Measurements from ENCODE around the gene ARL3. TPM values are rescaled to one million over a fixed set of nuclear protein-coding genes. Genes with fewer than 3 reads are reported as not detected.
"Not testable (repeated sequence)": the region's sequence is repeated elsewhere in the genome, so short reads cannot be mapped to it uniquely, and the experiment has no call there.

Gene ARL3
- total and polyA plus RNA-seq, 5 experiments from 2014 or later, result 3.6 to 4.4 (median 3.8) TPM

GRCh38 chr10:102668326-102669107, 45.7 kb downstream of the ARL3 start:
- POLR2A ChIA-PET, result interaction anchor here (1.0 to 29.2 kb wide), 3 partner anchors 8 to 26 kb away, joined by 3 to 624 read pairs (median 9); partner anchors contain the start of gene TRIM8
- Mint-ChIP-seq H3K4me3 (peak overlapping the region in 3 of 10 donors; percentile 0 to 28 (median 4)), H3K9me3 (no peaks in the 10 kb centered on the region), H3K4me1 (peaks cover 18 to 54% (median 36%) of the 10 kb centered on the region in 4 donors), H3K27me3 (no peaks in the 10 kb centered on the region), H3K36me3 (no peaks in the 10 kb centered on the region), H3K27ac (peak overlapping the region in 8 of 10 donors; percentile 53 to 89 (median 68))
- no peak for DNase-seq
- ATAC-seq, result peak in 1 of 2 donors; percentile 38

GRCh38 chr10:102667411-102667810, 46.8 kb downstream of the ARL3 start:
- H3K9me3 Mint-ChIP-seq, DNase-seq, H3K36me3 Mint-ChIP-seq, H3K4me3 Mint-ChIP-seq, H3K27me3 Mint-ChIP-seq, ATAC-seq: not testable (repeated sequence)
- Mint-ChIP-seq H3K27ac (peak overlapping the region in 7 of 10 donors; percentile 8 to 82 (median 53)), H3K4me1 (peaks cover 13 to 46% (median 27%) of the 10 kb centered on the region in 4 donors)
- POLR2A ChIA-PET, result interaction anchor here (0.7 to 29.2 kb wide), 3 partner anchors 16 to 300 kb away, joined by 3 to 624 read pairs (median 3); partner anchors contain the start of gene TRIM8

GRCh38 chr10:102665904-102666509, 48.2 kb downstream of the ARL3 start:
- no peaks in the 10 kb centered on the region for H3K27me3 Mint-ChIP-seq
- H3K9me3 Mint-ChIP-seq, result no peaks in the 10 kb centered on the region
- POLR2A ChIA-PET, result interaction anchor here (0.6 to 29.2 kb wide), 3 partner anchors 15 to 1302 kb away, joined by 3 to 624 read pairs (median 4); partner anchors contain the start of gene TRIM8
- H3K36me3 Mint-ChIP-seq, result no peaks in the 10 kb centered on the region
- H3K27ac Mint-ChIP-seq, result peak overlapping the region in 2 of 10 donors; percentile 31 to 35
- DNase-seq (no peak), ATAC-seq (no peak)
- no peak overlapping the region for H3K4me3 Mint-ChIP-seq
- peaks cover 16 to 53% (median 38%) of the 10 kb centered on the region in 4 donors for H3K4me1 Mint-ChIP-seq

GRCh38 chr10:102661658-102662028, 52.6 kb downstream of the ARL3 start:
- Mint-ChIP-seq H3K9me3 (no peaks in the 10 kb centered on the region), H3K27ac (peak overlapping the region; percentile 37 to 90 (median 82)), H3K4me1 (peaks cover 13 to 57% (median 45%) of the 10 kb centered on the region in 4 donors), H3K36me3 (peaks cover 0 to 14% (median 0%) of the 10 kb centered on the region in 3 donors), H3K4me3 (peak overlapping the region; percentile 50 to 81 (median 64)), H3K27me3 (no peaks in the 10 kb centered on the region)
- POLR2A ChIA-PET, result interaction anchor here (0.9 to 29.2 kb wide), 6 partner anchors 10 to 158 kb away, joined by 3 to 624 read pairs (median 10); partner anchors contain the start of genes SUFU and TRIM8
- ATAC-seq, result no peak
- DNase-seq, result no peak

GRCh38 chr10:102660888-102661657, 53.1 kb downstream of the ARL3 start:
- Mint-ChIP-seq H3K9me3 (no peaks in the 10 kb centered on the region), H3K27me3 (no peaks in the 10 kb centered on the region), H3K27ac (peak overlapping the region; percentile 75 to 92 (median 86)), H3K36me3 (peaks cover 0 to 20% (median 0%) of the 10 kb centered on the region in 3 donors), H3K4me3 (peak overlapping the region; percentile 50 to 81 (median 64)), H3K4me1 (peaks cover 13 to 56% (median 45%) of the 10 kb centered on the region in 4 donors)
- DNase-seq, result peak in 8 of 10 donors; percentile 37 to 55 (median 52)
- POLR2A ChIA-PET, result interaction anchor here (0.6 to 29.2 kb wide), 9 partner anchors 9 to 157 kb away, joined by 3 to 624 read pairs (median 7); partner anchors contain the start of genes SUFU and TRIM8
- peak; percentile 79 to 84 for ATAC-seq

GRCh38 chr10:102658802-102659201, 55.4 kb downstream of the ARL3 start:
- Mint-ChIP-seq H3K27ac (peak overlapping the region; percentile 86 to 95 (median 92)), H3K27me3 (no peaks in the 10 kb centered on the region), H3K4me1 (peaks cover 19 to 71% (median 61%) of the 10 kb centered on the region in 4 donors), H3K4me3 (peak overlapping the region in 6 of 10 donors; percentile 18 to 78 (median 62)), H3K36me3 (peaks cover 0 to 41% (median 0%) of the 10 kb centered on the region in 3 donors), H3K9me3 (no peaks in the 10 kb centered on the region)
- POLR2A ChIA-PET, result interaction anchor here (0.6 to 29.2 kb wide), 10 partner anchors 7 to 1696 kb away, joined by 3 to 624 read pairs (median 4); partner anchors contain the start of genes ARL3, OGA, SFXN2 and TRIM8
- ATAC-seq (no peak), DNase-seq (no peak)

- H3K36me3 Mint-ChIP-seq, result peaks cover 0 to 48% (median 4%) of the 10 kb centered on the region in 3 donors
- DNase-seq, result no peak
- peak in 1 of 2 donors; percentile 34 for ATAC-seq
- H3K4me3 Mint-ChIP-seq, result peak overlapping the region in 8 of 10 donors; percentile 20 to 78 (median 60)
- no peaks in the 10 kb centered on the region for H3K9me3 Mint-ChIP-seq
- H3K27ac Mint-ChIP-seq, result peak overlapping the region; percentile 86 to 95 (median 92)
- H3K4me1 Mint-ChIP-seq, result peaks cover 25 to 78% (median 68%) of the 10 kb centered on the region in 4 donors
- POLR2A ChIA-PET, result interaction anchor here (0.6 to 29.2 kb wide), 7 partner anchors 7 to 695 kb away, joined by 3 to 624 read pairs (median 3); partner anchors contain the start of genes ARL3, SFXN2 and TRIM8
- no peaks in the 10 kb centered on the region for H3K27me3 Mint-ChIP-seq
Observed at GRCh38 chr10:102657984-102658724, 56.0 kb downstream of the ARL3 start.

- POLR2A ChIA-PET, result interaction anchor here (0.6 to 29.2 kb wide), 6 partner anchors 6 to 696 kb away, joined by 3 to 624 read pairs (median 4); partner anchors contain the start of gene TRIM8
- DNase-seq (no peak), ATAC-seq (no peak)
- Mint-ChIP-seq H3K27me3 (no peaks in the 10 kb centered on the region), H3K27ac (peak overlapping the region; percentile 13 to 93 (median 69)), H3K4me3 (no peak overlapping the region), H3K4me1 (peaks cover 30 to 84% (median 74%) of the 10 kb centered on the region in 4 donors), H3K36me3 (peaks cover 0 to 52% (median 6%) of the 10 kb centered on the region in 3 donors), H3K9me3 (no peaks in the 10 kb centered on the region)
Observed at GRCh38 chr10:102657451-102657850, 56.7 kb downstream of the ARL3 start.

- peak overlapping the region in 7 of 10 donors; percentile 25 to 90 (median 43) for H3K27ac Mint-ChIP-seq
- POLR2A ChIA-PET, result interaction anchor here (1.3 to 29.2 kb wide), 4 partner anchors 5 to 44 kb away, joined by 3 to 624 read pairs (median 314); partner anchors contain the start of gene TRIM8
Observed at GRCh38 chr10:102656791-102657371, 57.3 kb downstream of the ARL3 start.

GRCh38 chr10:102656026-102656425, 58.2 kb downstream of the ARL3 start:
- Mint-ChIP-seq H3K27me3 (no peaks in the 10 kb centered on the region), H3K9me3 (no peaks in the 10 kb centered on the region), H3K4me1 (peaks cover 35 to 85% (median 77%) of the 10 kb centered on the region in 4 donors), H3K36me3 (peaks cover 0 to 52% (median 6%) of the 10 kb centered on the region in 3 donors), H3K27ac (peak overlapping the region in 5 of 10 donors; percentile 25 to 66 (median 40)), H3K4me3 (no peak overlapping the region)
- POLR2A ChIA-PET, result interaction anchor here (1.4 to 29.2 kb wide), 3 partner anchors 5 to 14 kb away, joined by 4 to 624 read pairs (median 624); partner anchors contain the start of gene TRIM8
- DNase-seq (no peak), ATAC-seq (no peak)

More at GRCh38 chr10:102656791-102657371, 57.3 kb downstream of the ARL3 start:
- H3K9me3 Mint-ChIP-seq, result no peaks in the 10 kb centered on the region
- peaks cover 0 to 52% (median 6%) of the 10 kb centered on the region in 3 donors for H3K36me3 Mint-ChIP-seq
- H3K27me3 Mint-ChIP-seq, result no peaks in the 10 kb centered on the region
- DNase-seq, result no peak
- peak overlapping the region in 1 of 10 donors; percentile 10 for H3K4me3 Mint-ChIP-seq
- ATAC-seq, result no peak
- peaks cover 35 to 85% (median 77%) of the 10 kb centered on the region in 4 donors for H3K4me1 Mint-ChIP-seq
